RWPE2 (cell line): ENCODE results near the gene DCXR.

Source experiments
- ATAC-seq: fragments of 200-7000 bp; cut with Tn5 transposase; 3 replicates; pipeline ENCODE4 v1.9.1; 2021; ENCODE audit warnings: low read depth
- DNase-seq: peaks from one replicate; pipeline ENCODE4 v3.0.0-alpha.2; 2020; ENCODE audit warnings: low spot score
- H3K27ac ChIP-seq: fragments of 450-650 bp; 2 replicates; pipeline ENCODE4 v1.5.1; 2017; ENCODE audit warnings: mild to moderate bottlenecking; ENCODE audit not compliant: poor library complexity, severe bottlenecking
- H3K27me3 ChIP-seq: fragments of 250-450 bp; sonication (Bioruptor Pico); 2 replicates; pipeline ENCODE4 v1.5.1; 2021; ENCODE audit warnings: mild to moderate bottlenecking, moderate library complexity; ENCODE audit not compliant: insufficient read depth, poor library complexity, severe bottlenecking
- H3K36me3 ChIP-seq: fragments of 250-450 bp; sonication (Bioruptor Pico); 2 replicates; pipeline ENCODE4 v1.5.1; 2020; ENCODE audit warnings: low read depth, mild to moderate bottlenecking, moderate library complexity
- H3K4me1 ChIP-seq: fragments of 250-450 bp; sonication (Bioruptor Pico); 2 replicates; pipeline ENCODE4 v1.5.1; 2021; ENCODE audit warnings: mild to moderate bottlenecking, moderate library complexity; ENCODE audit not compliant: insufficient read depth, poor library complexity, severe bottlenecking
- H3K4me3 ChIP-seq: fragments of 250-450 bp; sonication (Bioruptor Pico); 2 replicates; pipeline ENCODE4 v1.5.1; 2021; ENCODE audit warnings: mild to moderate bottlenecking, moderate library complexity; ENCODE audit not compliant: severe bottlenecking
- H3K9me3 ChIP-seq: fragments of 250-450 bp; sonication (Bioruptor Pico); 2 replicates; pipeline ENCODE4 v1.5.1; 2021; ENCODE audit warnings: mild to moderate bottlenecking, moderate library complexity; ENCODE audit not compliant: severe bottlenecking
- CTCF ChIP-seq: fragments of 450-650 bp; IDR thresholded peaks from one replicate; pipeline ENCODE4 v1.5.1; 2017; ENCODE audit warnings: mild to moderate bottlenecking, moderate library complexity; ENCODE audit not compliant: poor library complexity, severe bottlenecking

DCXR gene

GRCh38 chr17:82021107-82021899 is 16.2 kb downstream of the DCXR start:
- H3K4me3 ChIP-seq: peak overlapping the region; percentile 81

GRCh38 chr17:82020572-82021106 is 16.9 kb downstream of the DCXR start:
- H3K27ac ChIP-seq: no peak overlapping the region
- ATAC-seq: no peak
- H3K4me3 ChIP-seq: no peak overlapping the region
- H3K4me1 ChIP-seq: no peaks in the 10 kb centered on the region
- no peak for TF ChIP-seq CTCF
- 0 out of 2 replicates have a peak, but pooled peaks cover 9% of the 10 kb centered on the region for H3K36me3 ChIP-seq
- H3K27me3 ChIP-seq: no peaks in the 10 kb centered on the region
- H3K9me3 ChIP-seq: no peaks in the 10 kb centered on the region
- no peak for DNase-seq

More at GRCh38 chr17:82021107-82021899, 16.2 kb downstream of the DCXR start:
- H3K27ac ChIP-seq: peak overlapping the region; percentile 48
- ATAC-seq: peak; percentile 13
- H3K36me3 ChIP-seq: 0 out of 2 replicates have a peak, but pooled peaks cover 9% of the 10 kb centered on the region
- DNase-seq: no peak
- no peaks in the 10 kb centered on the region for H3K4me1 ChIP-seq
- H3K9me3 ChIP-seq: no peaks in the 10 kb centered on the region
- no peaks in the 10 kb centered on the region for H3K27me3 ChIP-seq
- peak; percentile 78 for TF ChIP-seq CTCF

GRCh38 chr17:82019690-82020571 is 17.6 kb downstream of the DCXR start:
- Histone ChIP-seq H3K4me1 (no peaks in the 10 kb centered on the region), H3K9me3 (no peaks in the 10 kb centered on the region), H3K27ac (no peak overlapping the region), H3K4me3 (no peak overlapping the region), H3K36me3 (0 out of 2 replicates have a peak, but pooled peaks cover 9% of the 10 kb centered on the region), H3K27me3 (no peaks in the 10 kb centered on the region)
- TF ChIP-seq CTCF: peak; percentile 69
- DNase-seq (no peak), ATAC-seq (no peak)

- Histone ChIP-seq H3K9me3 (no peaks in the 10 kb centered on the region), H3K4me1 (no peaks in the 10 kb centered on the region), H3K27ac (no peak overlapping the region), H3K4me3 (no peak overlapping the region), H3K27me3 (no peaks in the 10 kb centered on the region), H3K36me3 (0 out of 2 replicates have a peak, but pooled peaks cover 9% of the 10 kb centered on the region)
- ATAC-seq (no peak), DNase-seq (no peak)
- no peak for TF ChIP-seq CTCF
These were observed 18.4 kb downstream of the DCXR start for GRCh38 chr17:82018989-82019689.
